IMR-90 (cell line): ENCODE results near the gene GBP6. TPM values are rescaled to one million over a fixed set of nuclear protein-coding genes. Genes with fewer than 3 reads are reported as not detected.

Source experiments
- ATAC-seq: fragments of 200-7000 bp; cut with Tn5 transposase; 2 replicates; pipeline ENCODE4 v1.9.1; 2020; ENCODE audit warnings: low read depth, mild to moderate bottlenecking, moderate library complexity
- BruUV-seq: library from RNA; stranded (reverse); fragments of 400-500 nt; replicated peaks from 2 replicates; lab custom pipeline; 2021; lab: Mats Ljungman, UMichigan
- CTCF ChIA-PET: fragments of 300-600 bp; formaldehyde crosslinking; extraction: SDS; loops from one replicate; lab custom pipeline; 2021; ENCODE audit warnings: antibody characterized with exemption; lab: Yijun Ruan, JAX
- POLR2A ChIA-PET: fragments of 300-600 bp; sonication (Branson Sonifier 250); formaldehyde crosslinking; loops from one replicate; lab custom pipeline; 2022; ENCODE audit warnings: antibody characterized with exemption; ENCODE audit not compliant: unreplicated experiment; lab: Charles Lee
- DNase-seq: peaks from one replicate; pipeline ENCODE4 v3.0.0; 2013
- H2AFZ ChIP-seq: replicated peaks from 2 replicates; pipeline ENCODE3; 2013; ENCODE audit warnings: low read length, mild to moderate bottlenecking; ENCODE audit not compliant: poor library complexity
- H2AK5ac ChIP-seq: 2 replicates; pipeline ENCODE4 v1.6.1; 2013; ENCODE audit warnings: low read depth, low read length, inconsistent platforms
- H2AK9ac ChIP-seq: replicated peaks from 2 replicates; pipeline ENCODE3; 2013; ENCODE audit warnings: mild to moderate bottlenecking, low read depth, low read length, moderate library complexity; ENCODE audit not compliant: poor library complexity
- H2BK120ac ChIP-seq: 2 replicates; pipeline ENCODE4 v1.6.1; 2013; ENCODE audit warnings: low read depth, low read length, inconsistent platforms
- H2BK15ac ChIP-seq: 3 replicates; pipeline ENCODE4 v1.6.1; 2013; ENCODE audit warnings: low read depth, low read length, inconsistent platforms
- H2BK20ac ChIP-seq: 2 replicates; pipeline ENCODE4 v1.6.1; 2013; ENCODE audit warnings: low read depth, mild to moderate bottlenecking, inconsistent platforms, low read length, moderate library complexity
- H2BK5ac ChIP-seq: 2 replicates; pipeline ENCODE4 v1.6.1; 2013; ENCODE audit warnings: mild to moderate bottlenecking, low read depth, low read length, inconsistent platforms; ENCODE audit not compliant: poor library complexity, severe bottlenecking
- H3K14ac ChIP-seq: replicated peaks from 2 replicates; pipeline ENCODE4 v1.6.1; 2013; ENCODE audit warnings: low read depth, low read length, inconsistent platforms
- H3K18ac ChIP-seq: 2 replicates; pipeline ENCODE4 v1.6.1; 2013; ENCODE audit warnings: low read depth, low read length, control low read depth
- H3K23ac ChIP-seq: 2 replicates; pipeline ENCODE4 v1.6.1; 2013; ENCODE audit warnings: low read depth, low read length, inconsistent platforms
- H3K27ac ChIP-seq: 2 replicates; pipeline ENCODE4 v1.5.1; 2013; ENCODE audit warnings: mild to moderate bottlenecking, control low read depth, low read length; ENCODE audit not compliant: insufficient read depth
- H3K27me3 ChIP-seq: 2 replicates; pipeline ENCODE4 v1.6.1; 2013; ENCODE audit warnings: low read length; ENCODE audit not compliant: control insufficient read depth, insufficient read depth
- H3K36me3 ChIP-seq: 2 replicates; pipeline ENCODE4 v1.6.1; 2013; ENCODE audit warnings: low read length, mixed read lengths; ENCODE audit not compliant: control insufficient read depth, insufficient read depth
- H3K4ac ChIP-seq: 2 replicates; pipeline ENCODE4 v1.6.1; 2013; ENCODE audit warnings: low read depth, low read length, inconsistent platforms
- H3K4me1 ChIP-seq: 2 replicates; pipeline ENCODE4 v1.6.1; 2013; ENCODE audit warnings: low read length, mixed read lengths; ENCODE audit not compliant: control insufficient read depth, insufficient read depth
- H3K4me2 ChIP-seq: 2 replicates; pipeline ENCODE4 v1.6.1; 2013; ENCODE audit warnings: low read depth, mild to moderate bottlenecking, control low read depth, low read length, moderate library complexity
- H3K4me3 ChIP-seq: 2 replicates; pipeline ENCODE4 v1.5.1; 2013; ENCODE audit warnings: low read depth, mild to moderate bottlenecking, control low read depth, low read length, moderate library complexity; ENCODE audit not compliant: insufficient read depth
- H3K56ac ChIP-seq: 2 replicates; pipeline ENCODE4 v1.6.1; 2013; ENCODE audit warnings: low read length, inconsistent platforms; ENCODE audit not compliant: insufficient read depth; ENCODE audit errors: extremely low read depth
- H3K79me1 ChIP-seq, 2 experiments: 2 replicates each; pipeline ENCODE4 v1.6.1; 2013; ENCODE audit warnings: low read length in 2 of 2, inconsistent platforms in 1 of 2, low read depth in 1 of 2
- H3K9ac ChIP-seq: 2 replicates; pipeline ENCODE4 v1.6.1; 2013; ENCODE audit warnings: low read depth, low read length, control low read depth
- H3K9me1 ChIP-seq: 2 replicates; pipeline ENCODE4 v1.6.1; 2013; ENCODE audit warnings: low read length, inconsistent platforms; ENCODE audit not compliant: insufficient read depth
- H3K9me3 ChIP-seq: 2 replicates; pipeline ENCODE4 v1.6.1; 2013; ENCODE audit warnings: low read length; ENCODE audit not compliant: control insufficient read depth, insufficient read depth
- H4K20me1 ChIP-seq: 2 replicates; pipeline ENCODE4 v1.6.1; 2013; ENCODE audit warnings: low read length, inconsistent platforms; ENCODE audit not compliant: insufficient read depth
- H4K5ac ChIP-seq: 2 replicates; pipeline ENCODE4 v1.6.1; 2013; ENCODE audit warnings: mild to moderate bottlenecking, low read depth, low read length, control low read depth
- H4K8ac ChIP-seq, 2 experiments: 2 replicates each; pipeline ENCODE4 v1.6.1; 2013; ENCODE audit warnings: low read depth in 2 of 2, low read length in 2 of 2, control low read depth in 1 of 2, inconsistent platforms in 1 of 2
- H4K91ac ChIP-seq: 2 replicates; pipeline ENCODE4 v1.6.1; 2013; ENCODE audit warnings: low read depth, low read length, inconsistent platforms; ENCODE audit not compliant: insufficient read depth
- BHLHE40 ChIP-seq: fragments of 150-350 bp; IDR thresholded peaks from 2 replicates; pipeline ENCODE4 v1.6.1; 2016; ENCODE audit warnings: mild to moderate bottlenecking, low read depth, low read length
- CEBPB ChIP-seq: IDR thresholded peaks from 2 replicates; pipeline ENCODE4 v1.6.1; 2012; ENCODE audit warnings: low read depth, low read length, improper control_type of control experiment
- CHD1 ChIP-seq: IDR thresholded peaks from 2 replicates; pipeline ENCODE4 v1.6.1; 2012; ENCODE audit warnings: low read depth, low read length, improper control_type of control experiment
- FOS ChIP-seq: fragments of 150-350 bp; IDR thresholded peaks from 2 replicates; pipeline ENCODE4 v1.6.1; 2016; ENCODE audit warnings: low read depth, low read length
- MAFK ChIP-seq: IDR thresholded peaks from 2 replicates; pipeline ENCODE4 v1.6.1; 2012; ENCODE audit warnings: low read depth, low read length, improper control_type of control experiment
- MAZ ChIP-seq: IDR thresholded peaks from 2 replicates; pipeline ENCODE4 v1.6.1; 2012; ENCODE audit warnings: low read depth, mild to moderate bottlenecking, low read length, improper control_type of control experiment, moderate library complexity, borderline replicate concordance
- MXI1 ChIP-seq: IDR thresholded peaks from 2 replicates; pipeline ENCODE4 v1.6.1; 2012; ENCODE audit warnings: low read depth, mild to moderate bottlenecking, low read length, moderate library complexity, borderline replicate concordance
- NFE2L2 ChIP-seq: fragments of 150-350 bp; IDR thresholded peaks from 2 replicates; pipeline ENCODE4 v1.6.1; 2016; ENCODE audit warnings: low read depth, mild to moderate bottlenecking, low read length
- POLR2A ChIP-seq: IDR thresholded peaks from 2 replicates; pipeline ENCODE4 v1.6.1; 2012; ENCODE audit warnings: mild to moderate bottlenecking, low read depth, low read length
- RAD21 ChIP-seq: IDR thresholded peaks from 2 replicates; pipeline ENCODE4 v1.6.1; 2012; ENCODE audit warnings: low read length, improper control_type of control experiment
- RFX5 ChIP-seq: IDR thresholded peaks from 2 replicates; pipeline ENCODE4 v1.8.0; 2012; ENCODE audit warnings: low read depth, mild to moderate bottlenecking, low read length, moderate library complexity
- dilution Hi-C: fragments of 300-500 bp; cut with HindIII; formaldehyde crosslinking; loops from one replicate; pipeline ENCODE4 v1.14.3; 2018; ENCODE audit warnings: low sequenced_read_pairs; ENCODE audit not compliant: unreplicated experiment
- in situ Hi-C: fragments of 300-500 bp; cut with MboI; formaldehyde crosslinking; loops from 3 replicates; pipeline ENCODE4 v1.14.3; 2019; ENCODE audit warnings: low sequenced_read_pairs, inconsistent platforms, mixed read lengths
- intact Hi-C: fragments of 100-400 bp; cut with micrococcal nuclease; formaldehyde crosslinking; loops from 2 replicates; pipeline ENCODE4 v1.10.0; 2022
- polyA plus RNA-seq, 3 experiments: library from polyadenylated mRNA; depleted of rRNA; stranded (reverse); fragments of >200 nt; gene quantifications; 2 replicates each; pipeline ENCODE4 v1.2.3, GENCODE V29; 2012; ENCODE audit warnings: low replicate concordance in 1 of 3
- total RNA-seq: library from RNA; depleted of rRNA; stranded (reverse); fragments of >200 nt; gene quantifications from 2 replicates; pipeline ENCODE4 v1.2.3, GENCODE V29; 2012
- TF ChIP-seq, protein P1 (sequence below): fragments of 150-350 bp; IDR thresholded peaks from 2 replicates; pipeline ENCODE4 v1.6.1; 2017; ENCODE audit warnings: mild to moderate bottlenecking, antibody characterized with exemption, low read length, low read depth

Gene GBP6
- total and polyA plus RNA-seq, 2 of the 4 experiments (the other 2 are of a cell fraction), result not detected

DNA sequence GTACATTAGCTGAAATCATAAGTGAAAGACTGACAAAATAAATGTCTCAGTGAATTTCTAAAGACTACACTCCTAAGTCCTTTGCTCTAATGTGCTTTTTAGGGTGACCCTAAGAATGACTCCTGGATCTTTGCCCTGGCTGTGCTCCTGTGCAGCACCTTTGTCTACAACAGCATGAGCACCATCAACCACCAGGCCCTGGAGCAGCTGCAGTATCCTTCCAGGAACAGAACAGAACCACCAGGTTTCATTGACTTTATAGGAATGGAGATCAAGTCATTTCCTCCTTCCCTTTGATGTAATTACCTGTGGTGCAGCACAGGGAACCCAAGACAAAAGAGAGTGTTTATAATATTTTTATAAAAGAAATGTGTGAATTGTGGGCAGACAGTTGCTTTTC, 14.1 kb downstream of the GBP6 start:
- Histone ChIP-seq H2AK9ac (no peak overlapping the region), H2BK5ac (no peak overlapping the region), H4K91ac (no peak overlapping the region), H3K9me1 (no peaks in the 10 kb centered on the region), H3K23ac (no peak overlapping the region), H2BK120ac (no peak overlapping the region), H3K4me1 (no peaks in the 10 kb centered on the region), H3K9me3 (no peaks in the 10 kb centered on the region), H3K18ac (no peak overlapping the region), H3K4me2 (no peak overlapping the region), H2BK20ac (no peak overlapping the region), H3K27ac (no peak overlapping the region), H3K4ac (no peak overlapping the region), H4K20me1 (no peaks in the 10 kb centered on the region), H3K14ac (no peak overlapping the region), H2AK5ac (no peak overlapping the region), H3K79me1 (no peaks in the 10 kb centered on the region), H3K36me3 (no peaks in the 10 kb centered on the region), H2AFZ (no peak overlapping the region), H3K4me3 (no peak overlapping the region), H3K9ac (no peak overlapping the region), H4K8ac (no peak overlapping the region), H3K27me3 (no peaks in the 10 kb centered on the region), H3K56ac (no peak overlapping the region), H4K5ac (no peak overlapping the region), H2BK15ac (no peak overlapping the region)
- intact Hi-C loops (no loop called here), in situ Hi-C loops (no loop called here), dilution Hi-C loops (no loop called here)
- CTCF ChIA-PET, result no interaction called here
- TF ChIP-seq, protein P1, sequence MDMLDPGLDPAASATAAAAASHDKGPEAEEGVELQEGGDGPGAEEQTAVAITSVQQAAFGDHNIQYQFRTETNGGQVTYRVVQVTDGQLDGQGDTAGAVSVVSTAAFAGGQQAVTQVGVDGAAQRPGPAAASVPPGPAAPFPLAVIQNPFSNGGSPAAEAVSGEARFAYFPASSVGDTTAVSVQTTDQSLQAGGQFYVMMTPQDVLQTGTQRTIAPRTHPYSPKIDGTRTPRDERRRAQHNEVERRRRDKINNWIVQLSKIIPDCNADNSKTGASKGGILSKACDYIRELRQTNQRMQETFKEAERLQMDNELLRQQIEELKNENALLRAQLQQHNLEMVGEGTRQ, result no peak
- no peak for TF ChIP-seq CHD1
- TF ChIP-seq CEBPB, result no peak
- TF ChIP-seq RAD21, result no peak
- no peak for TF ChIP-seq MAZ
- no peak for TF ChIP-seq FOS
- no peak for TF ChIP-seq POLR2A
- no peak for TF ChIP-seq RFX5
- TF ChIP-seq NFE2L2, result no peak
- TF ChIP-seq MXI1, result no peak
- TF ChIP-seq MAFK, result no peak
- no peak for TF ChIP-seq BHLHE40
- ATAC-seq (no peak), DNase-seq (no peak)
- POLR2A ChIA-PET, result no interaction called here
- no TSS peak for BruUV-seq
